Measurements from ENCODE around the gene TUBB4A. TPM values are rescaled to one million over a fixed set of nuclear protein-coding genes. Genes with fewer than 3 reads are reported as not detected.

The TUBB4A gene
- total RNA-seq, 1 experiment from 2014 or later, result 18.5 TPM

DNA sequence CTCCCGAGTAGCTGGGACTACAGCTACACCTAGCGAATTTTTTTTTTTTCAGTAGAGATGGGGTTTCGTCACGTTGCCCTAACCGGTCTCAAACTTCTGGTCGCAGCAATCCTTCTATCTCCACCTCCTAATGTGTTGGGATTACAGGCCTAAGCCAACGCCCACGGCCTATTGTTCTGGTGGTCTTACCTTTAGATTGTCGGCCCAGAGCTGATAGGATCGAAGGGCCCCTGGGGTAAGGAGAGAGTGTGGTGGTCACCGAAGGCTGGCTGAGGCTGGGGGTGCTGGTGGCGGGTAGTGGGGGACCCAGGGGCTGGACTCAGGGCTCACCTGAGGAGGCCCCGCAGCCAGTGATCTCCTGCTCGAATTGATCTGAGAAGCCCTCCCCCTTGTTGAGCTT, 31.0 kb downstream of the TUBB4A start (continued):
- TF ChIP-seq, protein P1, sequence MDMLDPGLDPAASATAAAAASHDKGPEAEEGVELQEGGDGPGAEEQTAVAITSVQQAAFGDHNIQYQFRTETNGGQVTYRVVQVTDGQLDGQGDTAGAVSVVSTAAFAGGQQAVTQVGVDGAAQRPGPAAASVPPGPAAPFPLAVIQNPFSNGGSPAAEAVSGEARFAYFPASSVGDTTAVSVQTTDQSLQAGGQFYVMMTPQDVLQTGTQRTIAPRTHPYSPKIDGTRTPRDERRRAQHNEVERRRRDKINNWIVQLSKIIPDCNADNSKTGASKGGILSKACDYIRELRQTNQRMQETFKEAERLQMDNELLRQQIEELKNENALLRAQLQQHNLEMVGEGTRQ (CRISPR knock-in tag; IDR thresholded peaks at IDR 0.05), result no peak
- TF ChIP-seq, protein P2, sequence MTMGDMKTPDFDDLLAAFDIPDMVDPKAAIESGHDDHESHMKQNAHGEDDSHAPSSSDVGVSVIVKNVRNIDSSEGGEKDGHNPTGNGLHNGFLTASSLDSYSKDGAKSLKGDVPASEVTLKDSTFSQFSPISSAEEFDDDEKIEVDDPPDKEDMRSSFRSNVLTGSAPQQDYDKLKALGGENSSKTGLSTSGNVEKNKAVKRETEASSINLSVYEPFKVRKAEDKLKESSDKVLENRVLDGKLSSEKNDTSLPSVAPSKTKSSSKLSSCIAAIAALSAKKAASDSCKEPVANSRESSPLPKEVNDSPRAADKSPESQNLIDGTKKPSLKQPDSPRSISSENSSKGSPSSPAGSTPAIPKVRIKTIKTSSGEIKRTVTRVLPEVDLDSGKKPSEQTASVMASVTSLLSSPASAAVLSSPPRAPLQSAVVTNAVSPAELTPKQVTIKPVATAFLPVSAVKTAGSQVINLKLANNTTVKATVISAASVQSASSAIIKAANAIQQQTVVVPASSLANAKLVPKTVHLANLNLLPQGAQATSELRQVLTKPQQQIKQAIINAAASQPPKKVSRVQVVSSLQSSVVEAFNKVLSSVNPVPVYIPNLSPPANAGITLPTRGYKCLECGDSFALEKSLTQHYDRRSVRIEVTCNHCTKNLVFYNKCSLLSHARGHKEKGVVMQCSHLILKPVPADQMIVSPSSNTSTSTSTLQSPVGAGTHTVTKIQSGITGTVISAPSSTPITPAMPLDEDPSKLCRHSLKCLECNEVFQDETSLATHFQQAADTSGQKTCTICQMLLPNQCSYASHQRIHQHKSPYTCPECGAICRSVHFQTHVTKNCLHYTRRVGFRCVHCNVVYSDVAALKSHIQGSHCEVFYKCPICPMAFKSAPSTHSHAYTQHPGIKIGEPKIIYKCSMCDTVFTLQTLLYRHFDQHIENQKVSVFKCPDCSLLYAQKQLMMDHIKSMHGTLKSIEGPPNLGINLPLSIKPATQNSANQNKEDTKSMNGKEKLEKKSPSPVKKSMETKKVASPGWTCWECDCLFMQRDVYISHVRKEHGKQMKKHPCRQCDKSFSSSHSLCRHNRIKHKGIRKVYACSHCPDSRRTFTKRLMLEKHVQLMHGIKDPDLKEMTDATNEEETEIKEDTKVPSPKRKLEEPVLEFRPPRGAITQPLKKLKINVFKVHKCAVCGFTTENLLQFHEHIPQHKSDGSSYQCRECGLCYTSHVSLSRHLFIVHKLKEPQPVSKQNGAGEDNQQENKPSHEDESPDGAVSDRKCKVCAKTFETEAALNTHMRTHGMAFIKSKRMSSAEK (CRISPR knock-in tag; IDR thresholded peaks at IDR 0.05; ENCODE audit: borderline replicate concordance), result no peak
- TF ChIP-seq IRF2 (CRISPR knock-in tag; IDR thresholded peaks at IDR 0.05; ENCODE audit: borderline replicate concordance, low read depth), result no peak

DNA sequence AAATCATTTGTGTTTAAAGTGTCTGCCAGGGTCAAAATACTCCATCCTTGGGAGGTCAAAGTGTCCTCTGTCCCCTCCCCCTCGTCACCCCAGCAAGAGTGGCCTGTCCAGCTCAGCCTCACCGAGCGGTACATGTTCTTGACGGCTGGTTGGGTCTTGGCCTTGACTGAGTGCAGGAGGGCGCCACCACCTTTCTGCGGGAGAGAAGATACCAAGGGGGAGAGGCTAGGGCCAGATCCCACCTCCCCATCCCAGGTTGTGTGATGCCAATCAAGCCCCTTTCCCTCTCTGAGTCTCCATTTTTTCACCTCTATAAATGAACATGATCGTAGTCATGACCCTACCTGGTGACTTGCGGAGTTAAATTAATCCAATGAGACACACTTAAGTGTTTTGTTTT, 31.9 kb downstream of the TUBB4A start:
- no peaks in the 10 kb centered on the region for H3K9me3 Mint-ChIP-seq
- ATAC-seq, result peak; percentile 67
- H3K36me3 Mint-ChIP-seq, result peaks cover 3% of the 10 kb centered on the region; the same call in 1 of the 2 replicates
- peak overlapping the region; percentile 78 for H3K27ac Mint-ChIP-seq
- DNase-seq (ENCODE audit: low spot score), result no peak
- H3K4me1 Mint-ChIP-seq, result peaks cover 8% of the 10 kb centered on the region
- ChIA-PET CTCF (interaction anchor here (0.7 to 1.1 kb wide), 2 partner anchors 11 to 47 kb away, joined by 3 read pairs; no protein-coding TSS in a partner anchor), POLR2A (no interaction called here)
- H3K27me3 Mint-ChIP-seq (ENCODE audit: low read depth), result peaks cover 19% of the 10 kb centered on the region
- no peak overlapping the region for H3K4me3 Mint-ChIP-seq
- TF ChIP-seq, protein P3, sequence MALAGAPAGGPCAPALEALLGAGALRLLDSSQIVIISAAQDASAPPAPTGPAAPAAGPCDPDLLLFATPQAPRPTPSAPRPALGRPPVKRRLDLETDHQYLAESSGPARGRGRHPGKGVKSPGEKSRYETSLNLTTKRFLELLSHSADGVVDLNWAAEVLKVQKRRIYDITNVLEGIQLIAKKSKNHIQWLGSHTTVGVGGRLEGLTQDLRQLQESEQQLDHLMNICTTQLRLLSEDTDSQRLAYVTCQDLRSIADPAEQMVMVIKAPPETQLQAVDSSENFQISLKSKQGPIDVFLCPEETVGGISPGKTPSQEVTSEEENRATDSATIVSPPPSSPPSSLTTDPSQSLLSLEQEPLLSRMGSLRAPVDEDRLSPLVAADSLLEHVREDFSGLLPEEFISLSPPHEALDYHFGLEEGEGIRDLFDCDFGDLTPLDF (CRISPR knock-in tag; IDR thresholded peaks at IDR 0.05), result no peak
- TF ChIP-seq, protein P4, sequence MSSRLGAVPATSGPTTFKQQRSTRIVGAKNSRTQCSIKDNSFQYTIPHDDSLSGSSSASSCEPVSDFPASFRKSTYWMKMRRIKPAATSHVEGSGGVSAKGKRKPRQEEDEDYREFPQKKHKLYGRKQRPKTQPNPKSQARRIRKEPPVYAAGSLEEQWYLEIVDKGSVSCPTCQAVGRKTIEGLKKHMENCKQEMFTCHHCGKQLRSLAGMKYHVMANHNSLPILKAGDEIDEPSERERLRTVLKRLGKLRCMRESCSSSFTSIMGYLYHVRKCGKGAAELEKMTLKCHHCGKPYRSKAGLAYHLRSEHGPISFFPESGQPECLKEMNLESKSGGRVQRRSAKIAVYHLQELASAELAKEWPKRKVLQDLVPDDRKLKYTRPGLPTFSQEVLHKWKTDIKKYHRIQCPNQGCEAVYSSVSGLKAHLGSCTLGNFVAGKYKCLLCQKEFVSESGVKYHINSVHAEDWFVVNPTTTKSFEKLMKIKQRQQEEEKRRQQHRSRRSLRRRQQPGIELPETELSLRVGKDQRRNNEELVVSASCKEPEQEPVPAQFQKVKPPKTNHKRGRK (CRISPR knock-in tag; IDR thresholded peaks at IDR 0.05; ENCODE audit: borderline replicate concordance), result no peak
- no peak for TF ChIP-seq ZNF416 (CRISPR knock-in tag; IDR thresholded peaks at IDR 0.05)
- no peak for TF ChIP-seq SOX15 (CRISPR knock-in tag; IDR thresholded peaks at IDR 0.05)
- TF ChIP-seq, protein P5, sequence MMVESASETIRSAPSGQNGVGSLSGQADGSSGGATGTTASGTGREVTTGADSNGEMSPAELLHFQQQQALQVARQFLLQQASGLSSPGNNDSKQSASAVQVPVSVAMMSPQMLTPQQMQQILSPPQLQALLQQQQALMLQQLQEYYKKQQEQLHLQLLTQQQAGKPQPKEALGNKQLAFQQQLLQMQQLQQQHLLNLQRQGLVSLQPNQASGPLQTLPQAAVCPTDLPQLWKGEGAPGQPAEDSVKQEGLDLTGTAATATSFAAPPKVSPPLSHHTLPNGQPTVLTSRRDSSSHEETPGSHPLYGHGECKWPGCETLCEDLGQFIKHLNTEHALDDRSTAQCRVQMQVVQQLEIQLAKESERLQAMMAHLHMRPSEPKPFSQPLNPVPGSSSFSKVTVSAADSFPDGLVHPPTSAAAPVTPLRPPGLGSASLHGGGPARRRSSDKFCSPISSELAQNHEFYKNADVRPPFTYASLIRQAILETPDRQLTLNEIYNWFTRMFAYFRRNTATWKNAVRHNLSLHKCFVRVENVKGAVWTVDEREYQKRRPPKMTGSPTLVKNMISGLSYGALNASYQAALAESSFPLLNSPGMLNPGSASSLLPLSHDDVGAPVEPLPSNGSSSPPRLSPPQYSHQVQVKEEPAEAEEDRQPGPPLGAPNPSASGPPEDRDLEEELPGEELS (CRISPR knock-in tag; IDR thresholded peaks at IDR 0.05), result no peak
- TF ChIP-seq, protein P6, sequence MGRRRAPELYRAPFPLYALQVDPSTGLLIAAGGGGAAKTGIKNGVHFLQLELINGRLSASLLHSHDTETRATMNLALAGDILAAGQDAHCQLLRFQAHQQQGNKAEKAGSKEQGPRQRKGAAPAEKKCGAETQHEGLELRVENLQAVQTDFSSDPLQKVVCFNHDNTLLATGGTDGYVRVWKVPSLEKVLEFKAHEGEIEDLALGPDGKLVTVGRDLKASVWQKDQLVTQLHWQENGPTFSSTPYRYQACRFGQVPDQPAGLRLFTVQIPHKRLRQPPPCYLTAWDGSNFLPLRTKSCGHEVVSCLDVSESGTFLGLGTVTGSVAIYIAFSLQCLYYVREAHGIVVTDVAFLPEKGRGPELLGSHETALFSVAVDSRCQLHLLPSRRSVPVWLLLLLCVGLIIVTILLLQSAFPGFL (CRISPR knock-in tag; IDR thresholded peaks at IDR 0.05; ENCODE audit: borderline replicate concordance), result no peak
- TF ChIP-seq CREM (CRISPR knock-in tag; IDR thresholded peaks at IDR 0.05), result no peak
- TF ChIP-seq, protein P7, sequence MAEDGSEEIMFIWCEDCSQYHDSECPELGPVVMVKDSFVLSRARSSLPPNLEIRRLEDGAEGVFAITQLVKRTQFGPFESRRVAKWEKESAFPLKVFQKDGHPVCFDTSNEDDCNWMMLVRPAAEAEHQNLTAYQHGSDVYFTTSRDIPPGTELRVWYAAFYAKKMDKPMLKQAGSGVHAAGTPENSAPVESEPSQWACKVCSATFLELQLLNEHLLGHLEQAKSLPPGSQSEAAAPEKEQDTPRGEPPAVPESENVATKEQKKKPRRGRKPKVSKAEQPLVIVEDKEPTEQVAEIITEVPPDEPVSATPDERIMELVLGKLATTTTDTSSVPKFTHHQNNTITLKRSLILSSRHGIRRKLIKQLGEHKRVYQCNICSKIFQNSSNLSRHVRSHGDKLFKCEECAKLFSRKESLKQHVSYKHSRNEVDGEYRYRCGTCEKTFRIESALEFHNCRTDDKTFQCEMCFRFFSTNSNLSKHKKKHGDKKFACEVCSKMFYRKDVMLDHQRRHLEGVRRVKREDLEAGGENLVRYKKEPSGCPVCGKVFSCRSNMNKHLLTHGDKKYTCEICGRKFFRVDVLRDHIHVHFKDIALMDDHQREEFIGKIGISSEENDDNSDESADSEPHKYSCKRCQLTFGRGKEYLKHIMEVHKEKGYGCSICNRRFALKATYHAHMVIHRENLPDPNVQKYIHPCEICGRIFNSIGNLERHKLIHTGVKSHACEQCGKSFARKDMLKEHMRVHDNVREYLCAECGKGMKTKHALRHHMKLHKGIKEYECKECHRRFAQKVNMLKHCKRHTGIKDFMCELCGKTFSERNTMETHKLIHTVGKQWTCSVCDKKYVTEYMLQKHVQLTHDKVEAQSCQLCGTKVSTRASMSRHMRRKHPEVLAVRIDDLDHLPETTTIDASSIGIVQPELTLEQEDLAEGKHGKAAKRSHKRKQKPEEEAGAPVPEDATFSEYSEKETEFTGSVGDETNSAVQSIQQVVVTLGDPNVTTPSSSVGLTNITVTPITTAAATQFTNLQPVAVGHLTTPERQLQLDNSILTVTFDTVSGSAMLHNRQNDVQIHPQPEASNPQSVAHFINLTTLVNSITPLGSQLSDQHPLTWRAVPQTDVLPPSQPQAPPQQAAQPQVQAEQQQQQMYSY (CRISPR knock-in tag; IDR thresholded peaks at IDR 0.05), result no peak
- TF ChIP-seq RELA (CRISPR knock-in tag; IDR thresholded peaks at IDR 0.05; ENCODE audit: borderline replicate concordance), result no peak
- no peak for TF ChIP-seq CREB1 (CRISPR knock-in tag; IDR thresholded peaks at IDR 0.05)
- TF ChIP-seq, protein P8, sequence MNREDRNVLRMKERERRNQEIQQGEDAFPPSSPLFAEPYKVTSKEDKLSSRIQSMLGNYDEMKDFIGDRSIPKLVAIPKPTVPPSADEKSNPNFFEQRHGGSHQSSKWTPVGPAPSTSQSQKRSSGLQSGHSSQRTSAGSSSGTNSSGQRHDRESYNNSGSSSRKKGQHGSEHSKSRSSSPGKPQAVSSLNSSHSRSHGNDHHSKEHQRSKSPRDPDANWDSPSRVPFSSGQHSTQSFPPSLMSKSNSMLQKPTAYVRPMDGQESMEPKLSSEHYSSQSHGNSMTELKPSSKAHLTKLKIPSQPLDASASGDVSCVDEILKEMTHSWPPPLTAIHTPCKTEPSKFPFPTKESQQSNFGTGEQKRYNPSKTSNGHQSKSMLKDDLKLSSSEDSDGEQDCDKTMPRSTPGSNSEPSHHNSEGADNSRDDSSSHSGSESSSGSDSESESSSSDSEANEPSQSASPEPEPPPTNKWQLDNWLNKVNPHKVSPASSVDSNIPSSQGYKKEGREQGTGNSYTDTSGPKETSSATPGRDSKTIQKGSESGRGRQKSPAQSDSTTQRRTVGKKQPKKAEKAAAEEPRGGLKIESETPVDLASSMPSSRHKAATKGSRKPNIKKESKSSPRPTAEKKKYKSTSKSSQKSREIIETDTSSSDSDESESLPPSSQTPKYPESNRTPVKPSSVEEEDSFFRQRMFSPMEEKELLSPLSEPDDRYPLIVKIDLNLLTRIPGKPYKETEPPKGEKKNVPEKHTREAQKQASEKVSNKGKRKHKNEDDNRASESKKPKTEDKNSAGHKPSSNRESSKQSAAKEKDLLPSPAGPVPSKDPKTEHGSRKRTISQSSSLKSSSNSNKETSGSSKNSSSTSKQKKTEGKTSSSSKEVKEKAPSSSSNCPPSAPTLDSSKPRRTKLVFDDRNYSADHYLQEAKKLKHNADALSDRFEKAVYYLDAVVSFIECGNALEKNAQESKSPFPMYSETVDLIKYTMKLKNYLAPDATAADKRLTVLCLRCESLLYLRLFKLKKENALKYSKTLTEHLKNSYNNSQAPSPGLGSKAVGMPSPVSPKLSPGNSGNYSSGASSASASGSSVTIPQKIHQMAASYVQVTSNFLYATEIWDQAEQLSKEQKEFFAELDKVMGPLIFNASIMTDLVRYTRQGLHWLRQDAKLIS (CRISPR knock-in tag; IDR thresholded peaks at IDR 0.05; ENCODE audit: borderline replicate concordance), result no peak
- TF ChIP-seq CBFB (CRISPR knock-in tag; IDR thresholded peaks at IDR 0.05; ENCODE audit: low read depth), result no peak
- no peak for TF ChIP-seq ATF1 (CRISPR knock-in tag; IDR thresholded peaks at IDR 0.05)
- no peak for TF ChIP-seq TP53 (CRISPR knock-in tag; IDR thresholded peaks at IDR 0.05)
